Chondrocyte (in vitro differentiated cells): Measurements from ENCODE around the gene SAMM50. TPM values are rescaled to one million over a fixed set of nuclear protein-coding genes. Genes with fewer than 3 reads are reported as not detected.

Experiments used
- DNase-seq: peaks from one replicate; pipeline ENCODE4 v3.0.0; 2021; ENCODE audit warnings: mixed read lengths, low spot score
- H3K27ac Mint-ChIP-seq: one replicate; pipeline ENCODE4 v1.8.0; 2021; ENCODE audit warnings: mild to moderate bottlenecking, moderate library complexity, mixed read lengths; ENCODE audit not compliant: unreplicated experiment
- H3K27me3 Mint-ChIP-seq: 2 replicates; pipeline ENCODE4 v1.8.0; 2021; ENCODE audit warnings: low read depth, mixed read lengths
- H3K36me3 Mint-ChIP-seq: 2 replicates; pipeline ENCODE4 v1.8.0; 2021; ENCODE audit warnings: low read depth, mixed read lengths
- H3K4me1 Mint-ChIP-seq: 2 replicates; pipeline ENCODE4 v1.8.0; 2021; ENCODE audit warnings: low read depth, mild to moderate bottlenecking, mixed read lengths
- H3K4me3 Mint-ChIP-seq: one replicate; pipeline ENCODE4 v1.8.0; 2021; ENCODE audit warnings: mild to moderate bottlenecking, moderate library complexity, mixed read lengths; ENCODE audit not compliant: unreplicated experiment
- H3K9me3 Mint-ChIP-seq: 2 replicates; pipeline ENCODE4 v1.8.0; 2021; ENCODE audit warnings: low read depth, mixed read lengths
- total RNA-seq: library from RNA; stranded (reverse); gene quantifications from 3 replicates; pipeline ENCODE4 v1.2.1, GENCODE V29; 2021
- TF ChIP-seq, protein P1 (sequence below): fragments of 200-600 bp; sonication (generic); IDR thresholded peaks from 2 replicates; pipeline ENCODE4 v1.5.0; 2021; ENCODE audit warnings: antibody characterized with exemption, mild to moderate bottlenecking, moderate library complexity

The SAMM50 gene
- total RNA-seq, 1 donor from 2014 or later = 34.2 TPM

DNA sequence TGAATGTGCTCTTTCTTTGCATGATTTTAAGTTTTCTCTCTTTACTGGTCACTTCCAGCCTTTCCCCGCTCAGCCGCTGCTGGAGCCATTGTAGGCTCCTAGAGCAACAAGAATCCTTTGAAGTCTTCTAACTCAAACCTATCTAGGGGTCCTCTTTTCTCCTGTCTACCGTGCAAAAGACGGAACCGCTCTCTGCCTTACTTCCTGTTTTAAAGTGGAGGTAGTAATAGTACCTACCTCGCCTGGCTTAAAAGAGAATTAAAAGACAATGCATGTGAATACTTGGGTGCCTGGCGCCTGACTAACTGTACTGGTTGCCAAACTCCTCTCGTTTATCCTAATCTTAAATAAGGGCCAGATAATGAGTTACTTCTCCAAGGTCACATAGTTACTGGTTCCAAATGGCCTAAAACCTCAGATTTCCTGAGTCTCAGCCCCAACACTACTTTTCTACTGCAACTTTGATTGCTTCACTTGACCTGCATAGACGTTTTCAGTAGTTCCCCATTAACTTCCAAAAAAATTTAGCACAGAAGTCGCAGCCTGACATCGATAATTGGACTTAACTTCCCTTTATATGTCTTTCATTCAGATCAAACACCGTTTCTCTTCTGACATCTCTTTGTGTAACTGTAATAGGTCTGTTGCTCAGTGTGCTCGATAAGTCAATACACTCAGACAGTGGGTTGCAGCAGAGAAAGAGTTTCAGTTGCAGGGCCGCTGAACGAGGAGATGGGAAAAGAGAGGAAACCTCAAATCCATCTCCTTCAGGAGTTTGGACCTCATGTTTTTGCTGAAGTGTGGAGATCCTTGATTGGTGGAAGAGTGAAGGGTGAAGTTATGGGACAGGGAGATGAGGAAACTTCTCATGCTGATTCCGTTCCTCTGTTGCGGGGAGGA lies 891 bp downstream of the SAMM50 start:
- peak; percentile 3 for DNase-seq
- TF ChIP-seq, protein P1, sequence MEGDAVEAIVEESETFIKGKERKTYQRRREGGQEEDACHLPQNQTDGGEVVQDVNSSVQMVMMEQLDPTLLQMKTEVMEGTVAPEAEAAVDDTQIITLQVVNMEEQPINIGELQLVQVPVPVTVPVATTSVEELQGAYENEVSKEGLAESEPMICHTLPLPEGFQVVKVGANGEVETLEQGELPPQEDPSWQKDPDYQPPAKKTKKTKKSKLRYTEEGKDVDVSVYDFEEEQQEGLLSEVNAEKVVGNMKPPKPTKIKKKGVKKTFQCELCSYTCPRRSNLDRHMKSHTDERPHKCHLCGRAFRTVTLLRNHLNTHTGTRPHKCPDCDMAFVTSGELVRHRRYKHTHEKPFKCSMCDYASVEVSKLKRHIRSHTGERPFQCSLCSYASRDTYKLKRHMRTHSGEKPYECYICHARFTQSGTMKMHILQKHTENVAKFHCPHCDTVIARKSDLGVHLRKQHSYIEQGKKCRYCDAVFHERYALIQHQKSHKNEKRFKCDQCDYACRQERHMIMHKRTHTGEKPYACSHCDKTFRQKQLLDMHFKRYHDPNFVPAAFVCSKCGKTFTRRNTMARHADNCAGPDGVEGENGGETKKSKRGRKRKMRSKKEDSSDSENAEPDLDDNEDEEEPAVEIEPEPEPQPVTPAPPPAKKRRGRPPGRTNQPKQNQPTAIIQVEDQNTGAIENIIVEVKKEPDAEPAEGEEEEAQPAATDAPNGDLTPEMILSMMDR = no peak
- H3K9me3 Mint-ChIP-seq = no peaks in the 10 kb centered on the region
- no peaks in the 10 kb centered on the region for H3K27me3 Mint-ChIP-seq
- peaks cover 31% of the 10 kb centered on the region for H3K4me1 Mint-ChIP-seq
- no peaks in the 10 kb centered on the region for H3K36me3 Mint-ChIP-seq
- peak overlapping the region; percentile 94 for H3K27ac Mint-ChIP-seq
- peak overlapping the region; percentile 90 for H3K4me3 Mint-ChIP-seq

DNA sequence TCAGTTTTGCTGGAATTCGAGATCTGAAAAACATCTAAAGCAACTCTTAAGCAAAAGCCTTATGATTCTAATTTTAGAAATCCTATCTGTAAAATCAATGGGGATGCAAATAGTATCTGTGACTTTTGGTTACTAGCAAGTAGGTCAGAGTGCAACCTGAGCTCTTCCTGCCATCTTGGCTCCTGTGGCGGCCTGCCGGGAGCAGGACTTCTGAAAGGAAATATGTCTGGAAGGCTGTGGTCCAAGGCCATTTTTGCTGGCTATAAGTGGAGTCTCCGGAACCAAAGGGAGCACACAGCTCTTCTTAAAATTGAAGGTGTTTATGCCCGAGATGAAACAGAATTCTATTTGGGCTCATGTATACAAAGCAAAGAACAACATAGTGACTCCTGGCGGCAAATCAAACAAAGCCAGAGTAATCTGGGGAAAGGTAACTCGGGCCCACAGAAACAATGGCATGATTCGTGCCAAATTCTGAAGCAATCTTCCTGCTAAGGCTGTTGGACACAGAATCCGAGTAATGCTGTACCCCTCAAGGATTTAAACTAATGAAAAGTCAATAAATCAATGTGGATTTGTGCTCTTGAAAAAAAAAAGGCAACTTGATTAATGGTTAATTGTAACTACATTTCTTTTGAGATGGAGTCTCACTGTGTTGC lies 1.7 kb downstream of the SAMM50 start:
- peaks cover 31% of the 10 kb centered on the region for H3K4me1 Mint-ChIP-seq
- no peaks in the 10 kb centered on the region for H3K36me3 Mint-ChIP-seq
- TF ChIP-seq, protein P1 = no peak
- H3K9me3 Mint-ChIP-seq = no peaks in the 10 kb centered on the region
- DNase-seq = peak; percentile 10
- H3K4me3 Mint-ChIP-seq = peak overlapping the region; percentile 90
- H3K27ac Mint-ChIP-seq = peak overlapping the region; percentile 94
- H3K27me3 Mint-ChIP-seq = no peaks in the 10 kb centered on the region

DNA sequence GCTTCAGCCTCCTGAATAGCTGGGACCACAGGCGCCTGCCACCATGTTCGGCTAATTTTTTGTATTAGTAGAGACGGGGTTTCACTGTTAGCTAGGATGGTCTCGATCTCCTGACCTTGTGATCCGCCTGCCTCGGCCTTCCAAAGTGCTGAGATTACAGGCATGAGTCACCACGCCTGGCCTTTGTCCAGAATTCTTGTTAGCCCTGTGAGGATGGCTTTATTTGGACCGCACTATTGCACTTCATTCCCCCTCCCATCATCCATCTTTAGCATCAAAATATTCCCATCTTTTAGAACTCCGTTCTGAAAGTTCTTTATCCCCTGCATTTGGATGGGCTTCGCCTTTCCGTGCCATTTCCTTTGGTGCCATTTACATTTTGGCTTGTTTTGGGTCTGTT lies 2.6 kb downstream of the SAMM50 start:
- no peak overlapping the region for H3K4me3 Mint-ChIP-seq
- peak; percentile 20 for DNase-seq
- peaks cover 31% of the 10 kb centered on the region for H3K4me1 Mint-ChIP-seq
- TF ChIP-seq, protein P1 = no peak
- H3K27me3 Mint-ChIP-seq = no peaks in the 10 kb centered on the region
- H3K9me3 Mint-ChIP-seq = no peaks in the 10 kb centered on the region
- H3K27ac Mint-ChIP-seq = no peak overlapping the region
- H3K36me3 Mint-ChIP-seq = no peaks in the 10 kb centered on the region

DNA sequence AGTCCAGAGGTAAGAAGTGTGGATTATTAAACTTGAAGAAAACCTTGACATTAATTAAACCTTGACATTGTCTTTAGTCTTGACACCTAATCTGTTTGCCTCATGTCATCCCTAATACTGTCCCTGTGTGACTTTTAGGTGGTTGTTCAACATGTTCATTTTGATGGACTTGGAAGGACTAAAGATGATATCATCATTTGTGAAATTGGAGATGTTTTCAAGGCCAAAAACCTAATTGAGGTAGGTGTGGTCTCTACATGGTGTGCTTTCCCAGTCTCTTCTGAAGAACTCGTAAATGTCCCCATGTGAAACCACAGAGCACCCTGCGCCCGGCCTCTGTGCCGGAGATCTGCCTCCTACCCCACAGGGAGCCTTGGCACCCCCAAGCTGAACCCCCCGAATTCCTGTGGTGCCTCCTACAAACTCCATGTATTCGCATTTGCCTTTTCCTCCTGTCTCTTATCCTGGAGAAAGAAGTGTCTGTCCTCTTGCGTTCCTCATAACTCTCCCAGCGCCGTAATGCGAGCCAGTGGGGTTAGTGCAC lies 9.1 kb downstream of the SAMM50 start:
- DNase-seq = no peak
- TF ChIP-seq, protein P1 = no peak
- Mint-ChIP-seq H3K4me1 (no peaks in the 10 kb centered on the region), H3K9me3 (no peaks in the 10 kb centered on the region), H3K4me3 (no peak overlapping the region), H3K27me3 (no peaks in the 10 kb centered on the region), H3K27ac (no peak overlapping the region), H3K36me3 (peaks cover 41% of the 10 kb centered on the region)

DNA sequence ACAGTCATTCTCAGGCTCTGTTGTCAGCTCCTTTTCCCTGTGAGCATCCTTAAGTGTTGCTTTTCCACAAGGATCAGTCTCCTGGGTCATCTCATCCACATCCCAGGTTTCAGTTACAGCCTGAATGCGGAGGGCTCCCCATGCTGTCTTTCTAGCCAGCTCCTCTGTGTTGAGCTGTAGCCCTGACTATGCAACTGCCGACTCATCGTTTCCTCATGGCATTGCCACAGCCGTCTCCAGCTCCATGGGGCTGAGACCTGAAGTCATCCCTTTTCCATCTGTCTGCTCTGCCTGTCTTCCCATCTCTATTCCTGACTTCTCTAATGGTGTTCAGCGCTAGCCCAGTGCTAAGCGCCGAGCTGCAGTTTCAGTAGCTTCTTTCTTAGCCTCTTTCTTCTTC lies 11.8 kb downstream of the SAMM50 start:
- Mint-ChIP-seq H3K27me3 (no peaks in the 10 kb centered on the region), H3K4me3 (no peak overlapping the region), H3K36me3 (peaks cover 45% of the 10 kb centered on the region), H3K9me3 (no peaks in the 10 kb centered on the region), H3K4me1 (no peaks in the 10 kb centered on the region), H3K27ac (no peak overlapping the region)
- TF ChIP-seq, protein P1 = no peak
- DNase-seq = no peak
